K562 (cell line): ENCODE data around the gene ELAVL3. TPM values are rescaled to one million over a fixed set of nuclear protein-coding genes. Genes with fewer than 3 reads are reported as not detected.

Experiments used
- ATF2 ChIP-seq: sonication (generic); formaldehyde crosslinking; IDR thresholded peaks from 2 replicates; pipeline ENCODE4 v1.8.1; 2022; ENCODE audit warnings: missing genetic modification reagents
- BCLAF1 ChIP-seq, 2 experiments: fragments of 450-650 bp in 1 of 2; IDR thresholded peaks; 2 replicates each; pipeline ENCODE4 v1.6.1; 2011 to 2017; ENCODE audit warnings: low read depth in 2 of 2, antibody characterized with exemption in 1 of 2, borderline replicate concordance in 1 of 2, low read length in 1 of 2, mild to moderate bottlenecking in 1 of 2, mixed read lengths in 1 of 2; ENCODE audit not compliant: control insufficient read depth in 1 of 2
- ERF ChIP-seq: fragments of 450-650 bp; formaldehyde crosslinking; IDR thresholded peaks from 2 replicates; pipeline ENCODE4 v1.4.0; 2020; ENCODE audit warnings: mild to moderate bottlenecking, mixed read lengths
- HDAC8 ChIP-seq: fragments of 450-650 bp; IDR thresholded peaks from 2 replicates; pipeline ENCODE4 v1.6.1; 2016; ENCODE audit warnings: mild to moderate bottlenecking, missing genetic modification characterization, moderate library complexity, missing compliant biosample characterization
- NR3C1 ChIP-seq: sonication (generic); formaldehyde crosslinking; IDR thresholded peaks from 2 replicates; pipeline ENCODE4 v1.8.1; 2022; ENCODE audit warnings: missing genetic modification reagents
- PKNOX1 ChIP-seq: fragments of 450-650 bp; IDR thresholded peaks from 2 replicates; pipeline ENCODE4 v1.6.1; 2016
- POLR3G ChIP-seq: IDR thresholded peaks from 2 replicates; pipeline ENCODE4 v1.6.1; 2011; ENCODE audit not compliant: insufficient read length, insufficient replicate concordance; ENCODE audit errors: extremely low read depth
- PPARD ChIP-seq: fragments of 250-450 bp; sonication (Bioruptor Pico); IDR thresholded peaks from 2 replicates; pipeline ENCODE4 v1.8.0; 2022; ENCODE audit warnings: inconsistent platforms, mild to moderate bottlenecking, moderate library complexity
- PREB ChIP-seq: sonication (generic); formaldehyde crosslinking; IDR thresholded peaks from 2 replicates; pipeline ENCODE4 v1.8.1; 2023; ENCODE audit warnings: mild to moderate bottlenecking, missing genetic modification reagents
- SAP30 ChIP-seq: fragments of 200-600 bp; sonication (generic); IDR thresholded peaks from 2 replicates; pipeline ENCODE4 v1.6.1; 2012; ENCODE audit warnings: borderline replicate concordance, low read depth, mild to moderate bottlenecking, moderate library complexity, low read length, control low read depth, inconsistent platforms; ENCODE audit not compliant: insufficient read depth, poor library complexity, severe bottlenecking
- ZNF12 ChIP-seq: sonication (generic); formaldehyde crosslinking; IDR thresholded peaks from 2 replicates; pipeline ENCODE4 v1.4.0; 2020; ENCODE audit warnings: mild to moderate bottlenecking, missing genetic modification reagents
- ZNF436 ChIP-seq: fragments of 250-450, 450-650 bp; sonication (Bioruptor Pico); formaldehyde crosslinking; IDR thresholded peaks from 2 replicates; pipeline ENCODE4 v1.7.0; 2020; ENCODE audit warnings: mild to moderate bottlenecking
- ZNF518B ChIP-seq: fragments of 250-450 bp; sonication (Bioruptor Pico); IDR thresholded peaks from 2 replicates; pipeline ENCODE4 v1.5.0; 2021; ENCODE audit warnings: mild to moderate bottlenecking, moderate library complexity
- ZNF589 ChIP-seq: fragments of 200-800 bp; sonication (Bioruptor generic); IDR thresholded peaks from 2 replicates; pipeline ENCODE4 v1.6.1; 2016; ENCODE audit warnings: low read depth, missing genetic modification characterization, missing compliant biosample characterization
- ZNF695 ChIP-seq: fragments of 450-650 bp; formaldehyde crosslinking; IDR thresholded peaks from 2 replicates; pipeline ENCODE4 v1.4.0; 2020; ENCODE audit warnings: mild to moderate bottlenecking, moderate library complexity
- polyA plus RNA-seq, 8 experiments: library from polyadenylated mRNA; depleted of rRNA in 4 of 8; stranded (reverse) in 5 of 8; unstranded in 3 of 8; fragments of >200 nt; fragmentation: Nextera tagmentation in 2 of 8; fragmentation: Illumina TruSeq in 1 of 8; extraction: Ambion mirVana in 2 of 8; extraction: Trizol in 1 of 8; gene quantifications; 2 replicates each; pipeline versions ENCODE4 v1.2.1 to v1.2.3, GENCODE V29; 2011 to 2014; ENCODE audit warnings: inconsistent platforms in 1 of 8, missing spikeins in 1 of 8
- total RNA-seq, 7 experiments: library from RNA; depleted of rRNA in 6 of 7; stranded (reverse); fragments of >200 nt in 6 of 7; fragmentation: Illumina TruSeq in 2 of 7; extraction: Trizol in 2 of 7; gene quantifications; 2 replicates each; pipeline versions ENCODE4 v1.2.1 to v1.2.3, GENCODE V29; 2011 to 2021; ENCODE audit warnings: low replicate concordance in 1 of 7

ELAVL3 gene
- total and polyA plus RNA-seq, 9 of the 15 experiments (the other 6 are each of a cell fraction or from before 2014, with no cell fraction given) = not detected

- TF ChIP-seq BCLAF1 (IDR thresholded peaks at IDR 0.05; ENCODE audit: borderline replicate concordance in 1 of 2, control insufficient read depth in 1 of 2, low read depth in 2 of 2, low read length in 1 of 2) (0 out of 4 replicates have a peak, but pooled peaks of 1 of the 2 experiments have one; percentile 46), ZNF436 (CRISPR knock-in tag) (no peak), ZNF12 (CRISPR knock-in tag) (peak; percentile 72; the same call in 1 of the 2 replicates), ATF2 (CRISPR knock-in tag) (no peak), PPARD (CRISPR knock-in tag) (no peak), ZNF695 (CRISPR knock-in tag) (no peak), ZNF518B (CRISPR knock-in tag) (no peak), HDAC8 (tag) (no peak), PREB (0 out of 2 replicates have a peak, but pooled peaks have one; percentile 79), PKNOX1 (no peak), SAP30 (peak; percentile 97), NR3C1 (CRISPR knock-in tag) (no peak), POLR3G (no peak), ZNF589 (CRISPR knock-in tag) (no peak), ERF (CRISPR knock-in tag) (no peak)
Measured at GRCh38 chr19:11528551-11529341, 47.9 kb upstream of the ELAVL3 start, which contains the start of gene ECSIT (continued).
